AG10803 (cell line): ENCODE data around the gene AGT.
"Not testable (repeated sequence)": the region's sequence is repeated elsewhere in the genome, so short reads cannot be mapped to it uniquely, and the experiment has no call there.

Source experiments
- DNase-seq: peaks from one replicate; pipeline ENCODE4 v3.0.0; 2010; ENCODE audit warnings: low read depth
- H3K4me3 ChIP-seq: 2 replicates; pipeline ENCODE4 v1.5.1; 2011; ENCODE audit warnings: mild to moderate bottlenecking, low read length, control low read depth
- CTCF ChIP-seq: conservative IDR thresholded peaks from 2 replicates; pipeline ENCODE4 v1.5.1; 2011; ENCODE audit warnings: mild to moderate bottlenecking, low read length, control low read depth, inconsistent platforms

The AGT gene

GRCh38 chr1:230701434-230701833, 12.5 kb downstream of the AGT start:
- no peak overlapping the region for H3K4me3 ChIP-seq
- no peak for DNase-seq
- TF ChIP-seq CTCF, result no peak

GRCh38 chr1:230700132-230700531, 13.8 kb downstream of the AGT start:
- TF ChIP-seq CTCF, result no peak
- H3K4me3 ChIP-seq, result no peak overlapping the region
- DNase-seq, result no peak

- DNase-seq, result no peak
- H3K4me3 ChIP-seq, result no peak overlapping the region
- no peak for TF ChIP-seq CTCF
Measured at GRCh38 chr1:230699716-230700115, 14.2 kb downstream of the AGT start.

- not testable (repeated sequence) for H3K4me3 ChIP-seq, DNase-seq
Measured at GRCh38 chr1:230698964-230699363, 15.0 kb downstream of the AGT start.

GRCh38 chr1:230698130-230698529, 15.8 kb downstream of the AGT start:
- TF ChIP-seq CTCF, result no peak
- no peak for DNase-seq
- H3K4me3 ChIP-seq, result no peak overlapping the region

- peak; percentile 49 for DNase-seq
- TF ChIP-seq CTCF, result no peak
- no peak overlapping the region for H3K4me3 ChIP-seq
Measured at GRCh38 chr1:230696722-230697437, 17.0 kb downstream of the AGT start.

GRCh38 chr1:230696218-230696617, 17.7 kb downstream of the AGT start:
- DNase-seq, result no peak
- no peak for TF ChIP-seq CTCF

More at GRCh38 chr1:230696218-230696617, 17.7 kb downstream of the AGT start:
- no peak overlapping the region for H3K4me3 ChIP-seq
